Activated CD8-positive, alpha-beta memory T cell treated with anti-CD3 and anti-CD28 coated beads, Interleukin-2, amount 50 U/mL, for 4 hours (primary cell): ENCODE data around the gene SLC35A5.
"Not testable (repeated sequence)": the region's sequence is repeated elsewhere in the genome, so short reads cannot be mapped to it uniquely, and the experiment has no call there.

Experiments
- DNase-seq: peaks from one replicate; pipeline ENCODE4 v3.0.0-alpha.2; 2020

Gene SLC35A5

GRCh38 chr3:112561734-112562529 lies at the start of gene SLC35A5, which contains the start of gene ATG3:
SLC35A5 (plus strand) TSS chr3:112562045; CDS start chr3:112563404, 1,359 bp downstream.
ATG3 (minus strand) TSS chr3:112561962; CDS start chr3:112561528, 434 bp downstream.
- peak; percentile 98 for DNase-seq

GRCh38 chr3:112512320-112512719 lies 49.5 kb upstream of the SLC35A5 start:
- DNase-seq: no peak

DNA sequence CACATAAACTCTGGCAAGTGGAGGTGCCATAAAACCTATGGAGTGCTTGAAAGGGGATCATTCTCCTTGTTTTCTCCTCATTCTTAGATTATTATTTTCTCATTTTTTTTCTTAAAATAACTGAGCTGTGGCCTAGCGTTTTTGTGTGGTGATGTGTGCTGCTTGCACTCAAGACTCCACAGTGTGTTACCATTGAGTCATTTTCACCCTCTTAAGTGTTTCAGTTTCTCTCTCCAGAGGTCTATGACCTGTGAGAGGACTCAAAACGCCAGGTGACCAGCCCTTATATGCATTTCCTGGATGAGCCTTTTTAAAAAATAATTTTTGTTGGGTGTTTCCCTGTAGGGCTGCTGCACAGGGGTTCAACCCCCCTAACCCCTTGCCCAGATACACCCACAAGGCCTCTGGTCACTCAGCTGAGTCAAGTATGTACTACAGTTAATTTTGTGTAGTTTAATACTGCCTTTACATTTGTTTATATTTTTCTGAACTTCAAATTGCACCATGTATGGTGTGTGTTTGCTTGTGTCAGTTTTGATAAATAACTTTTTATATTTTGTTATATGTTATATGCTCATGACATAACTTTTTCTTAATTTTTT lies 47.2 kb upstream of the SLC35A5 start:
- no peak for DNase-seq

GRCh38 chr3:112518970-112519369 lies 42.9 kb upstream of the SLC35A5 start:
- DNase-seq: not testable (repeated sequence)

GRCh38 chr3:112519424-112520001 lies 42.3 kb upstream of the SLC35A5 start:
- DNase-seq: no peak

- DNase-seq: not testable (repeated sequence)
Observed at GRCh38 chr3:112524127-112524526, 37.7 kb upstream of the SLC35A5 start.

- no peak for DNase-seq
Observed at GRCh38 chr3:112530573-112530972, 31.3 kb upstream of the SLC35A5 start.

GRCh38 chr3:112531358-112531781 lies 30.5 kb upstream of the SLC35A5 start:
- DNase-seq: no peak

DNA sequence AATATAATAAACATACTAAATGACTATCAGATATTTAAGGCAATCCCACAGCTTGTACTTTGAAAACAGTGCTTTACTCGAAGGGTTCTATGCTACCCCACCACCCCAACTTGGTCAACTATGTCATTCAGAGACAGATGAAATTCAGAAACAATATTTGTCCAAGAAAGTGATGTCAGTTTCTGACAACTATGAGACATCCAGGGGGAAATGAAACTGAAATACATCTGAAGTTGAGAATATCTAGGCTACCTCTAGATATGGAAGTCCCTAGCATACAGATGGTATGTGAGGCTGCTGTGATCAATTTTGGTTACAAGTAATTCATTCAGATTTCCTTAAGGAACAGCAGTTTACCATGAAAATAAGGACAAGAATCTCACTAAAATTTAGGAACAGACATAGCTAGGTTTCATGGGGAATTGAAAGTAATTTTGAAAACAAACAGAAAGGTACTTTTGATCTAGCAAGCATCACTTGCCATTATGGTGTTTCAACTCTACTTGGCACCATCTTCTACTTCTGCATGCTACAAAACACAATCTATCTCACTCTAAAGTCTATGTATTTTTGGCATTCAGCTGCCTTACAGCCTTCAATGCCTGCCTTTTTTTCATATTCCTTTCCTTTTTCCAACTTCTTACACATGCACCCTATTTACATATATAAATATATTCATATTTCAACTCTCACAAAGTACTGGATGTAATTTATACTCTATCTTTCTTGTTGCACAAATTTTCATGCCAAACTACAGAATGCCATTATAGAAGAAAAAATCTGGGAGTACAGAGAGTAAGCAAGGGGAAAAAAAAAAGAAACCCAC lies 21.8 kb upstream of the SLC35A5 start:
- no peak for DNase-seq

GRCh38 chr3:112546216-112546759 lies 15.6 kb upstream of the SLC35A5 start:
- DNase-seq: no peak

- no peak for DNase-seq
Observed at GRCh38 chr3:112550859-112551258, 11.0 kb upstream of the SLC35A5 start.

DNA sequence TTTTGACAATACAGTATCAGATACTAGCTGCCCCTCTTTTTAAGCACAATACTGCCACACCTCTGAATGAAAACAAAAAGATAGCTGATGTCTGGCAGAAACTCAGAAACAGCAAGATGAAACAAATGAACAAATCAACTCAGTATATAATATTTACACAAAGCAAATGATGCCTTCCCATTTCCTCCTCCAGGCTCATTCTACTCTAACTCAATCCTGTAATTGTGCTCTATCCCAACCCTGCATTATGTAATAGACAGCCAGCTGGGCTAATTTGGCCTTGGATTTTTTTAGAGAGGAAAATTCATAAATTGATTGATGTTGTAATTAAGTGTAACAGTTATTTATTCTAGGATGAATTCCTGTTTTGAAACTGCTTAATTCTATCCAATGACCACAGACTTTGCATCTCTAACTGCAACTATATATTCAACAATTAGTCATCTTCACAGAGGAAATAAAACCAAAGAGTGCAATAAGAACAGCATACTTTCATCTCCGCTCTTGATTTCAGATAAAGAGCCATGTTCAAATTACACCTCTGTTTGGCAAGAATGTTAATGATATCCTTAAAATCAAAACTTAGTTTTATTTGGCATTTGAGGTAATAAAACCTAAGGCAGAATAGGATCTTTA lies 6.2 kb upstream of the SLC35A5 start:
- no peak for DNase-seq

- no peak for DNase-seq
Observed at GRCh38 chr3:112557976-112558375, 3.9 kb upstream of the SLC35A5 start.

- no peak for DNase-seq
Observed at GRCh38 chr3:112560307-112560706, 1.5 kb upstream of the SLC35A5 start.

GRCh38 chr3:112560721-112561483 lies 943 bp upstream of the SLC35A5 start:
- peak; percentile 64 for DNase-seq

GRCh38 chr3:112561484-112561733 lies 436 bp upstream of the SLC35A5 start:
- peak; percentile 79 for DNase-seq

DNA sequence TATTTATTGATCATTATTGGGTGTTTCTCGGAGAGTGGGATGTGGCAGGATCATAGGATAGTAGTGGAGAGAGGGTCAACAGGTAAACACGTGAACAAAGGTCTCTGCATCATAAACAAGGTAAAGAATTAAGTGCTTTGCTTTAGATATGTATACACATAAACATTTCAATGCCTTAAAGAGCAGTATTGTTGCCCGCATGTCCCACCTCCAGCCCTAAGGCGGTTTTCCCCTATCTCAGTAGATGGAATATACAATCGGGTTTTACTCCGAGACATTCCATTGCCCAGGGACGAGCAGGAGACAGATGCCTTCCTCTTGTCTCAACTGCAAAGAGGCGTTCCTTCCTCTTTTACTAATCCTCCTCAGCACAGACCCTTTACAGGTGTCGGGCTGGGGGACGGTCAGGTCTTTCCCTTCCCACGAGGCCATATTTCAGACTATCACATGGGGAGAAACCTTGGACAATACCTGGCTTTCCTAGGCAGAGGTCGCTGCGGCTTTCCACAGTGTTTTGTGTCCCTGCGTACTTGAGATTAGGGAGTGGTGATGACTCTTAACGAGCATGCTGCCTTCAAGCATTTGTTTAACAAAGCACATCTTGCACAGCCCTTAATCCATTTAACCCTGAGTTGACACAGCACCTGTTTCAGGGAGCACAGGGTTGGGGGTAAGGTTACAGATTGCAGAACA lies 2.5 kb downstream of the SLC35A5 start:
- not testable (repeated sequence) for DNase-seq

GRCh38 chr3:112564940-112565305 lies 3.1 kb downstream of the SLC35A5 start:
- DNase-seq: no peak

DNA sequence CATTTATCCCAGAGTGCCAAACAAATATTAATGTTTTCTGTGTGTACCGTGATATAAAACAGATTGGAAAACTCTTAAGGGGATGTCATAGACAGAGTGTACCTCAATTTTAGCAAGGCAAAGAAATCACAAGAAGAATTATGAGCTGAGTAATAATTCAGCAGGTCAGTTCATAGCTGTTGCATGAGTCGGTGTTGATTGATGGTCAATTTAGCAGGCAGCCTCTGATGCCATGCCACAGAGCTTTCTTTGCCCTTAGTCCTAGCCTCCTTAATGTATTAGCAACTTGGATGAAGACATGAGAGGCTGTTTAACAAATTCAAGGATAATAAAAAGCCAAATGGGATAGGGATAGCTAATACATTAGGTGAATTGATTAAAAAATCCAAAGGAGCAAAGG lies 6.8 kb downstream of the SLC35A5 start:
- DNase-seq: no peak

GRCh38 chr3:112569265-112569664 lies 7.4 kb downstream of the SLC35A5 start:
- no peak for DNase-seq

DNA sequence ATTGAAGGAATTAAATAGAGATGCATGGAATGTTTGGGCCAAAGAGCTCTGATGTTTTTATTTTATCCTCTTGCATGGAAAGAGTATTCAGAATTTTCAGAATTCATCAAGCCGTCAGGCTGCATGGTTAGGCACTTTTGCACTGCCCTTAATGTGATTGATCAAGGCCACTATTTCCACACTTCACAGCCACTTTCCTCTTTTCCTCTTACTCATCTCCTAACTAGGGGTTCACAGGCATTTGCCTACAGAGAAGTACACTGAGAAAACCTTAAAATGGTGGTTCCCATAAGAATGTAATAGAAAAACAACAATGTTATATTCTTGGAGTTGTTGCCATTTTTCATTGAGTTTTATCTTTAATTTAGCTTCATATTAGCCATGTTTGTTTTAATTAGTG lies 10.9 kb downstream of the SLC35A5 start:
- no peak for DNase-seq
